Measurements from ENCODE around the gene GAL3ST3.

DNA sequence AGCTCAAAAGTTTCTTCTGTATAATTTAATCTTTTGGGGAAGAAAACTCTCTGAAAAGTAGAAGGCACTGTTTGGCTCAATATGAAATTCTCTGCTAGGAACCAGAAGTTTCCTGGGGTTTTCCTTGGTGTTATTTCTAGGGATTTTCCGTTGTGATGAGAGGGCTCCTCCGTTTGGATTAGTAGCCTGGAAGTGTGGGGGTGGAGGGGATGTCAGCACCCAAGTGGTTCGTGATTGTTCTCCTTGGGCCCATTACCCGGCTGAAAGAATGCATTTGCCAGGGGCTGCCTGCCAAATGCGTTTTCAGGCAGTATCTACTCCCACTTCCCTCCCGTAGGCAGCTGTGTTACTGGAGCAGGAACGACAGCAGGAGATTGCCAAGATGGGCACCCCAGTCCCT, 7.5 kb upstream of the GAL3ST3 start:
- TF ChIP-seq POLR2A (IDR thresholded peaks at IDR 0.05) (no peak), POLR2AphosphoS5 (IDR thresholded peaks at IDR 0.05) (no peak)
- TF ChIP-seq, protein P1, sequence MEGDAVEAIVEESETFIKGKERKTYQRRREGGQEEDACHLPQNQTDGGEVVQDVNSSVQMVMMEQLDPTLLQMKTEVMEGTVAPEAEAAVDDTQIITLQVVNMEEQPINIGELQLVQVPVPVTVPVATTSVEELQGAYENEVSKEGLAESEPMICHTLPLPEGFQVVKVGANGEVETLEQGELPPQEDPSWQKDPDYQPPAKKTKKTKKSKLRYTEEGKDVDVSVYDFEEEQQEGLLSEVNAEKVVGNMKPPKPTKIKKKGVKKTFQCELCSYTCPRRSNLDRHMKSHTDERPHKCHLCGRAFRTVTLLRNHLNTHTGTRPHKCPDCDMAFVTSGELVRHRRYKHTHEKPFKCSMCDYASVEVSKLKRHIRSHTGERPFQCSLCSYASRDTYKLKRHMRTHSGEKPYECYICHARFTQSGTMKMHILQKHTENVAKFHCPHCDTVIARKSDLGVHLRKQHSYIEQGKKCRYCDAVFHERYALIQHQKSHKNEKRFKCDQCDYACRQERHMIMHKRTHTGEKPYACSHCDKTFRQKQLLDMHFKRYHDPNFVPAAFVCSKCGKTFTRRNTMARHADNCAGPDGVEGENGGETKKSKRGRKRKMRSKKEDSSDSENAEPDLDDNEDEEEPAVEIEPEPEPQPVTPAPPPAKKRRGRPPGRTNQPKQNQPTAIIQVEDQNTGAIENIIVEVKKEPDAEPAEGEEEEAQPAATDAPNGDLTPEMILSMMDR (IDR thresholded peaks at IDR 0.05 in 8 of 11, conservative IDR thresholded peaks at IDR 0.05 in 3 of 11) = no peak

All from spleen (tissue), 7 donors.